ENCODE data around the gene OR8U1. TPM values are rescaled to one million over a fixed set of nuclear protein-coding genes. Genes with fewer than 3 reads are reported as not detected.

The OR8U1 gene
- total and polyA plus RNA-seq, 2 of the 8 experiments (the other 6 are each of a cell fraction or from before 2014, with no cell fraction given): not detected

DNA sequence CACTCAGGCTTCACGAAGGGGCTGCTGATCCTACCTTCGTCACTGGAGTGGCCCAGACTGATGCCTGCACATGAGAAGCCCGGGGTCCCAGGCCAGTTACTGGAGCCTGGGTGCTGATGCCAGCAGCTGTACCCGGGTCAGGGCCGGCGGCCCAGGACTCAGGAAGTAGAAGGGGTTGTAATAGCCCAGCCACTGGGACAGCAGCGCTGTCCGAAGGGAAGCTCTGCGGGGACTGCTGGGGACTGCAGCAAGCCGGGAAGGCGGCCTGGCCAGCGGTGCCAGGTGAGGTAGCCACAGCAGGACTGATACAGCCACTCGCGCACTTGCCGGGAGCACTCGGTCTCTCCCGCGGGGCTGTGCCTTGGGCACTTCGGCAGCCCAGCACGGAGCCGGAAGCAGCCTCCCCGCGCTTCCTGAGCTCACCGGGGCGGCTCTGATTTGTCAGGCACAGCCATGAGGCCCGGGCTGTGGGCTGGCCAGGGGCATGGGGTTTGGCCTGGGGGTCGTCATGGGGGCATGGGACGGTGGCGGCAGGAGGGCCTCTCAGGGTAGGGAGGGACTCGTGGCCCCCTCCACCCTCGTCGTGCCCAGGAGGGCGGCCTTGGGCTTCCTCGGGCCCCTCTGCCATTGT is 43.4 kb upstream of the OR8U1 start (continued):
- TF ChIP-seq, protein P1, sequence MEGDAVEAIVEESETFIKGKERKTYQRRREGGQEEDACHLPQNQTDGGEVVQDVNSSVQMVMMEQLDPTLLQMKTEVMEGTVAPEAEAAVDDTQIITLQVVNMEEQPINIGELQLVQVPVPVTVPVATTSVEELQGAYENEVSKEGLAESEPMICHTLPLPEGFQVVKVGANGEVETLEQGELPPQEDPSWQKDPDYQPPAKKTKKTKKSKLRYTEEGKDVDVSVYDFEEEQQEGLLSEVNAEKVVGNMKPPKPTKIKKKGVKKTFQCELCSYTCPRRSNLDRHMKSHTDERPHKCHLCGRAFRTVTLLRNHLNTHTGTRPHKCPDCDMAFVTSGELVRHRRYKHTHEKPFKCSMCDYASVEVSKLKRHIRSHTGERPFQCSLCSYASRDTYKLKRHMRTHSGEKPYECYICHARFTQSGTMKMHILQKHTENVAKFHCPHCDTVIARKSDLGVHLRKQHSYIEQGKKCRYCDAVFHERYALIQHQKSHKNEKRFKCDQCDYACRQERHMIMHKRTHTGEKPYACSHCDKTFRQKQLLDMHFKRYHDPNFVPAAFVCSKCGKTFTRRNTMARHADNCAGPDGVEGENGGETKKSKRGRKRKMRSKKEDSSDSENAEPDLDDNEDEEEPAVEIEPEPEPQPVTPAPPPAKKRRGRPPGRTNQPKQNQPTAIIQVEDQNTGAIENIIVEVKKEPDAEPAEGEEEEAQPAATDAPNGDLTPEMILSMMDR (IDR thresholded peaks at IDR 0.05; ENCODE audit: control extremely low read depth in 1 of 3, insufficient read depth in 1 of 3, low read depth in 1 of 3, low read length in 3 of 3): no peak
- TF ChIP-seq, protein P2, sequence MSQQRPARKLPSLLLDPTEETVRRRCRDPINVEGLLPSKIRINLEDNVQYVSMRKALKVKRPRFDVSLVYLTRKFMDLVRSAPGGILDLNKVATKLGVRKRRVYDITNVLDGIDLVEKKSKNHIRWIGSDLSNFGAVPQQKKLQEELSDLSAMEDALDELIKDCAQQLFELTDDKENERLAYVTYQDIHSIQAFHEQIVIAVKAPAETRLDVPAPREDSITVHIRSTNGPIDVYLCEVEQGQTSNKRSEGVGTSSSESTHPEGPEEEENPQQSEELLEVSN (IDR thresholded peaks at IDR 0.05): no peak
- TF ChIP-seq SP1 (IDR thresholded peaks at IDR 0.05; ENCODE audit: low read depth, low read length) (no peak), NRF1 (IDR thresholded peaks at IDR 0.05; ENCODE audit: low read depth, low read length) (no peak), SRF (IDR thresholded peaks at IDR 0.05; ENCODE audit: low read depth, low read length) (no peak), CTBP2 (IDR thresholded peaks at IDR 0.05; ENCODE audit: borderline replicate concordance, insufficient read depth, insufficient read length, low read length) (no peak), EGR1 (IDR thresholded peaks at IDR 0.05; ENCODE audit: borderline replicate concordance, low read depth, low read length) (no peak), FOSL1 (IDR thresholded peaks at IDR 0.05; ENCODE audit: insufficient read depth, low read depth, low read length) (no peak), PHF8 (conservative IDR thresholded peaks at IDR 0.05; ENCODE audit: low read depth, low read length) (no peak)

All from H1 (cell line).